Hematopoietic multipotent progenitor cell treated with erythropoietin and hydrocortisone succinate and interleukin-3 and kit ligand, for 8 days (in vitro differentiated cells): ENCODE data around the gene CCDC117.

Experiments
- DNase-seq: peaks from one replicate; pipeline ENCODE4 v3.0.0-alpha.2; 2015

The CCDC117 gene

GRCh38 chr22:28830441-28830840 lies 57.9 kb downstream of the CCDC117 start:
- no peak for DNase-seq

- DNase-seq = no peak
Observed at GRCh38 chr22:28831140-28832072, 58.9 kb downstream of the CCDC117 start.

GRCh38 chr22:28832731-28833130 lies 60.2 kb downstream of the CCDC117 start:
- no peak for DNase-seq

- DNase-seq = no peak
Observed at GRCh38 chr22:28833276-28833923, 60.9 kb downstream of the CCDC117 start.

GRCh38 chr22:28835630-28836189 lies 63.2 kb downstream of the CCDC117 start:
- DNase-seq = no peak

- no peak for DNase-seq
Observed at GRCh38 chr22:28837640-28838039, 65.1 kb downstream of the CCDC117 start.
